ENCODE data around the gene CDK16. TPM values are rescaled to one million over a fixed set of nuclear protein-coding genes. Genes with fewer than 3 reads are reported as not detected.

CDK16 gene
- total RNA-seq, 4 donors from 2014 or later, result 23.2 to 80.5 (median 74.3) TPM

DNA sequence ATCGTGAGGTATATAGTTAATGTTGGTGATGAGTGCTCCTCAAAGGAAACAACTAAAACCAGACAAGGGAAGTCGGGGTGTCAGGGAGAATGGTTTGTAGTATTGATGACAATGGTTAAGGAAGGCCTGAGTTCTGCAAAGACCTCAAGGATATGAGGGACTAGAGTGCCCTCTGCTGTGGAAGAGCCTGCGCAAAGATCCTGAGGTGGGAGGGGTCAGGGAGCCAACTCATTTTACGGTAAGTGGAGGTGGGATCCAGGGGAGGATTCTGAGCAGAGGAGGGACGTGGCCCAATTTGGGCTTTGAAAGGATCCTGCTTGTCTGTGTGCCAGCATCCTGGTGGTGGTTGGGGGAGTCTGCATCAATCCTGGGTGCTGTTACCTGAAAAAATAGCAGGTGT, 13.5 kb upstream of the CDK16 start:
- Histone ChIP-seq H3K27me3 (no peaks in the 10 kb centered on the region), H3K4me3 (no peak overlapping the region), H3K4me1 (no peaks in the 10 kb centered on the region), H3K27ac (no peak overlapping the region), H3K36me3 (no peaks in the 10 kb centered on the region), H3K9me3 (no peaks in the 10 kb centered on the region)
- no peak for DNase-seq
- no peak for TF ChIP-seq POLR2A (IDR thresholded peaks at IDR 0.05)
- TF ChIP-seq, protein P1, sequence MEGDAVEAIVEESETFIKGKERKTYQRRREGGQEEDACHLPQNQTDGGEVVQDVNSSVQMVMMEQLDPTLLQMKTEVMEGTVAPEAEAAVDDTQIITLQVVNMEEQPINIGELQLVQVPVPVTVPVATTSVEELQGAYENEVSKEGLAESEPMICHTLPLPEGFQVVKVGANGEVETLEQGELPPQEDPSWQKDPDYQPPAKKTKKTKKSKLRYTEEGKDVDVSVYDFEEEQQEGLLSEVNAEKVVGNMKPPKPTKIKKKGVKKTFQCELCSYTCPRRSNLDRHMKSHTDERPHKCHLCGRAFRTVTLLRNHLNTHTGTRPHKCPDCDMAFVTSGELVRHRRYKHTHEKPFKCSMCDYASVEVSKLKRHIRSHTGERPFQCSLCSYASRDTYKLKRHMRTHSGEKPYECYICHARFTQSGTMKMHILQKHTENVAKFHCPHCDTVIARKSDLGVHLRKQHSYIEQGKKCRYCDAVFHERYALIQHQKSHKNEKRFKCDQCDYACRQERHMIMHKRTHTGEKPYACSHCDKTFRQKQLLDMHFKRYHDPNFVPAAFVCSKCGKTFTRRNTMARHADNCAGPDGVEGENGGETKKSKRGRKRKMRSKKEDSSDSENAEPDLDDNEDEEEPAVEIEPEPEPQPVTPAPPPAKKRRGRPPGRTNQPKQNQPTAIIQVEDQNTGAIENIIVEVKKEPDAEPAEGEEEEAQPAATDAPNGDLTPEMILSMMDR (IDR thresholded peaks at IDR 0.05), result no peak
- intact Hi-C loops (cut with DNase I; ENCODE audit: low total_unique reads), result no loop called here

DNA sequence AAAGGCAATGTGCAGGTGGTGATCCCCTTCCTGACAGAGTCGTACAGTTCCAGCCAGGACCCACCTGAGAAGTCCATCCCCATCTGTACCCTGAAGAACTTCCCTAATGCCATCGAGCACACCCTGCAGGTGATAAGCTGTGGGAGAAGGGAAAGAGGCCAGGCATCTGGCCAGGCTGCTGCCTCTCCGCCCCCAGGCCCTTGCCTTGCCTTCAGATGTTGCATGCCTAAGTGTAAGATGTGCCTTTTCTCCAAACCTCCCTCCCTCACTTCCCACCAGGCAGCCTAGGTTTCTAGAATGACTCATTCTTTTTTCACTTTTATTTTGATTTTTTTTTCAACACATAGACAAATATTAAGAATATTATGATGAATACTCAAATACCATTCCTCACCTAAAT, 12.2 kb upstream of the CDK16 start:
- TF ChIP-seq, protein P1 (IDR thresholded peaks at IDR 0.05), result no peak
- no peak for TF ChIP-seq POLR2A (IDR thresholded peaks at IDR 0.05)
- Histone ChIP-seq H3K4me1 (no peaks in the 10 kb centered on the region), H3K27ac (no peak overlapping the region), H3K27me3 (no peaks in the 10 kb centered on the region), H3K36me3 (no peaks in the 10 kb centered on the region), H3K4me3 (no peak overlapping the region), H3K9me3 (no peaks in the 10 kb centered on the region)
- intact Hi-C loops (cut with DNase I; ENCODE audit: low total_unique reads), result no loop called here
- DNase-seq, result no peak

DNA sequence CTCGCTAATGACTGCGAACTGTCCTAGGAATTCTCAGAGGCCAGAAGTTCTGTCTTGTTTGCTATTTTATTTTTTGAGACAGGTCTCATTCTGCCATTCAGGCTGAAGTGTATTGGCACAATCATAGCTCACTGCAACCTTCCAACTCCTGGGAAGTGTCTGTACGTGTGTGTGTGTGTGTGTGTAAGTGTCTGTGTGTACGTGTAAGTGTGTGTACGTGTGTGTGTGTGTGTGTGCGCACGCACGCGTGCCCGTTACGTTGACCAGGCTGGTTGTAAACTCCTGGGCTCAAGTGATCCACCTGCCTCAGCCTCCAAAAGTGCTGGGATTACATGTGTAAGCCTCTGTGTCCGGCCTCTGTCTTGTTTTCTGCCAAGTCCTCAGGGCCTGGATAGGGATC, 10.4 kb upstream of the CDK16 start:
- H3K27me3 ChIP-seq, result no peaks in the 10 kb centered on the region
- H3K9me3 ChIP-seq, result no peaks in the 10 kb centered on the region
- no peak overlapping the region for H3K4me3 ChIP-seq
- intact Hi-C loops (cut with DNase I; ENCODE audit: low total_unique reads), result no loop called here
- DNase-seq, result no peak
- no peaks in the 10 kb centered on the region for H3K4me1 ChIP-seq
- H3K27ac ChIP-seq, result no peak overlapping the region
- TF ChIP-seq POLR2A (IDR thresholded peaks at IDR 0.05), result no peak
- TF ChIP-seq, protein P1 (IDR thresholded peaks at IDR 0.05), result no peak
- no peaks in the 10 kb centered on the region for H3K36me3 ChIP-seq

DNA sequence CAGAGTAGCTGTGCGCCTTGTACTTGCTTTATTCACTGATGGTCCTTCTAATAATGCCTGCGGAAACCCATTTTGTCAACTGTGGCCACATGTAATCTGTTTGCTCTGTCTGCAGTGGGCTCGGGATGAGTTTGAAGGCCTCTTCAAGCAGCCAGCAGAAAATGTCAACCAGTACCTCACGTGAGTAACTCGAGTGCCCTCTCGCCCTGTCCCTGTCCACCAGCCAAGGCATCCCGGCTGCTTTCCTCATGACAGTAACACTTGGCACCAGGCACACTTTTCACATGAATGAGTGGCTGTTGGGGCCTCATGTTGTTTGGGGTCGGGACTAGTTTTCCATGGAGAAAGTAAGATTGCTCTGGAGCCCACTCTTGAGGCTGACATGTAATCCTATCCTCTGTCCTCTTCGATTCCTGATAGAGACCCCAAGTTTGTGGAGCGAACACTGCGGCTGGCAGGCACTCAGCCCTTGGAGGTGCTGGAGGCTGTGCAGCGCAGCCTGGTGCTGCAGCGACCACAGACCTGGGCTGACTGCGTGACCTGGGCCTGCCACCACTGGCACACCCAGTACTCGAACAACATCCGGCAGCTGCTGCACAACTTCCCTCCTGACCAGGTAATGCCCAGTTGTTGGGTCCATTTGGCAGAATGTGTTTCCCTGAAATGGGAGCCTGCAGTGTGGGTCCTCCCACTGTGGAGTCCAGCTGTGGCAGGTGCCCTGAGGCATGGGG, 8.8 kb upstream of the CDK16 start:
- Histone ChIP-seq H3K36me3 (no peaks in the 10 kb centered on the region), H3K4me1 (no peaks in the 10 kb centered on the region), H3K27ac (no peak overlapping the region), H3K9me3 (no peaks in the 10 kb centered on the region), H3K4me3 (no peak overlapping the region), H3K27me3 (no peaks in the 10 kb centered on the region)
- DNase-seq, result no peak
- TF ChIP-seq POLR2A (IDR thresholded peaks at IDR 0.05), result no peak
- TF ChIP-seq, protein P1 (IDR thresholded peaks at IDR 0.05), result no peak
- intact Hi-C loops (cut with DNase I; ENCODE audit: low total_unique reads), result no loop called here

DNA sequence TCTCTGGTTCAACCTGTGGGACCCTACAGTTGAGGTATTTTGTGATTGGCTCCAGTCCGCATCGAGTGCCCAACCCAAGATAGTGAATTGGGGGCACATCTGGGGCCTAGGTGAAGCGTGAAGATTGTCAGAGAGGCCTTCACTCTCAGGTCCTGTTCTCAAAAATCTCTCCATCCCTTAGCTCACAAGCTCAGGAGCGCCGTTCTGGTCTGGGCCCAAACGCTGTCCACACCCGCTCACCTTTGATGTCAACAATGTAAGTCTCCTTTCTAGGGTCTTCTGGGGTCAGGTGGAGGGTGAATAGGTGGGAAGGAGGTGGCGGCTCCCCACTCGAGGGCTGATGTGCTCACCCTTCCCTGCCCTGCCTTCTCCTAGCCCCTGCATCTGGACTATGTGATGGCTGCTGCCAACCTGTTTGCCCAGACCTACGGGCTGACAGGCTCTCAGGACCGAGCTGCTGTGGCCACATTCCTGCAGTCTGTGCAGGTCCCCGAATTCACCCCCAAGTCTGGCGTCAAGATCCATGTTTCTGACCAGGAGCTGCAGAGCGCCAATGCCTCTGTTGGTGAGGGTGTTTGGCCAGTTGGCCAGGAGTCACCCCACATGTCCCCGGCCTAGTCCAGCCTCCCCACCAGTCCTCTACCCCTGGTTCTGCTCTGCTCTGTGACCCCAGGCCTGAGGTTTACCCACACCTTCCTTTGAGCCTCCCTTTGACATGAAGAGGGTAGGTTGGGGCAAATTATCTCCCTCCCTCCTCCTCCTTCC, 7.6 kb upstream of the CDK16 start:
- H3K4me3 ChIP-seq, result no peak overlapping the region
- H3K27me3 ChIP-seq, result no peaks in the 10 kb centered on the region
- H3K4me1 ChIP-seq, result no peaks in the 10 kb centered on the region
- H3K36me3 ChIP-seq, result no peaks in the 10 kb centered on the region
- no peak for DNase-seq
- intact Hi-C loops (cut with DNase I; ENCODE audit: low total_unique reads), result no loop called here
- H3K27ac ChIP-seq, result no peak overlapping the region
- TF ChIP-seq POLR2A (IDR thresholded peaks at IDR 0.05), result no peak
- TF ChIP-seq, protein P1 (IDR thresholded peaks at IDR 0.05), result no peak
- H3K9me3 ChIP-seq, result no peaks in the 10 kb centered on the region
